ENCODE results near the gene CHADL. TPM values are rescaled to one million over a fixed set of nuclear protein-coding genes. Genes with fewer than 3 reads are reported as not detected.

Gene CHADL
- total RNA-seq, 1 experiment from 2014 or later, result 0.11 TPM

- Histone ChIP-seq H3K27me3 (replicated peaks) (no peaks in the 10 kb centered on the region), H3K4me3 (no peak overlapping the region), H3K9me3 (replicated peaks) (no peaks in the 10 kb centered on the region), H3K36me3 (peaks cover 90% of the 10 kb centered on the region), H3K27ac (no peak overlapping the region), H3K4me1 (replicated peaks) (peaks cover 4% of the 10 kb centered on the region)
- no peak for DNase-seq (ENCODE audit: low read depth in 1 of 2, low spot score in 2 of 2)
Observed at GRCh38 chr22:41248314-41248713, 7.6 kb upstream of the CHADL start.

GRCh38 chr22:41247703-41248102 lies 7.0 kb upstream of the CHADL start:
- H3K9me3 ChIP-seq (replicated peaks), result no peaks in the 10 kb centered on the region
- no peak overlapping the region for H3K27ac ChIP-seq
- no peaks in the 10 kb centered on the region for H3K27me3 ChIP-seq (replicated peaks)
- no peak for DNase-seq (ENCODE audit: low read depth in 1 of 2, low spot score in 2 of 2)
- H3K4me3 ChIP-seq, result no peak overlapping the region
- peaks cover 10% of the 10 kb centered on the region for H3K4me1 ChIP-seq (replicated peaks)
- H3K36me3 ChIP-seq, result peaks cover 87% of the 10 kb centered on the region

DNA sequence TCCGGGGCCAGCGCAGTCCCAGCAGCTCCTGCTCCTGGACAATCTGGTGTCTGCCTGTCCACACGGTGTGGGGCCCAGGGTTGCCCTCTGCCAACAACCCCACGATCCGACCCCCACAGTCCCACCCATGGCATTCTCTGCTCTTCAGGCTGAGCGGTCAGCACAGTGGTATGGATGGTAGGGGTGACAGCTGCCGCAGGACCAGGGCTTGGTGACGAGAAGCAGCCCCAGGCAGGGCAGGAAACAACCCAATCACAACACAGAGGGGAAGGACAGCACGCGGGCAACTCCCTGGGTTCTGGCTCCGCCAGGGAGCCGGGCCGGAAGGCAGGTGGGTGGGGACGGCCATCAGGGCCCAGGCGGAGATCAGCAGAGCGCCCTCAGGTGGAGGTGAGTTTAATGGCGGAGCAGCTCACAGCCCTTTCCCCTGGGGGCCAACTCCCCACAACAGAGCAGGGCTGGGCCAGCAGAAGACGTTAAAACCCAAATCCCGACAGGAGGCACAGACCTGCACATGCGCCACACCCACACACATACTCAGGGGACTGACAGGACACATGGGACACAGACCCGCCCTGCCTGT lies 5.3 kb upstream of the CHADL start:
- Histone ChIP-seq H3K4me1 (replicated peaks) (peaks cover 15% of the 10 kb centered on the region), H3K27ac (no peak overlapping the region), H3K36me3 (peaks cover 71% of the 10 kb centered on the region), H3K4me3 (no peak overlapping the region), H3K27me3 (replicated peaks) (no peaks in the 10 kb centered on the region), H3K9me3 (replicated peaks) (no peaks in the 10 kb centered on the region)
- no peak for DNase-seq (ENCODE audit: low read depth in 1 of 2, low spot score in 2 of 2)

- Histone ChIP-seq H3K27me3 (replicated peaks) (no peaks in the 10 kb centered on the region), H3K4me1 (replicated peaks) (peaks cover 15% of the 10 kb centered on the region), H3K9me3 (replicated peaks) (no peaks in the 10 kb centered on the region), H3K36me3 (peaks cover 45% of the 10 kb centered on the region), H3K4me3 (no peak overlapping the region), H3K27ac (no peak overlapping the region)
- DNase-seq (ENCODE audit: low read depth in 1 of 2, low spot score in 2 of 2), result peak in 1 of 2 experiments; percentile 44
Observed at GRCh38 chr22:41243361-41243760, 2.6 kb upstream of the CHADL start.

DNA sequence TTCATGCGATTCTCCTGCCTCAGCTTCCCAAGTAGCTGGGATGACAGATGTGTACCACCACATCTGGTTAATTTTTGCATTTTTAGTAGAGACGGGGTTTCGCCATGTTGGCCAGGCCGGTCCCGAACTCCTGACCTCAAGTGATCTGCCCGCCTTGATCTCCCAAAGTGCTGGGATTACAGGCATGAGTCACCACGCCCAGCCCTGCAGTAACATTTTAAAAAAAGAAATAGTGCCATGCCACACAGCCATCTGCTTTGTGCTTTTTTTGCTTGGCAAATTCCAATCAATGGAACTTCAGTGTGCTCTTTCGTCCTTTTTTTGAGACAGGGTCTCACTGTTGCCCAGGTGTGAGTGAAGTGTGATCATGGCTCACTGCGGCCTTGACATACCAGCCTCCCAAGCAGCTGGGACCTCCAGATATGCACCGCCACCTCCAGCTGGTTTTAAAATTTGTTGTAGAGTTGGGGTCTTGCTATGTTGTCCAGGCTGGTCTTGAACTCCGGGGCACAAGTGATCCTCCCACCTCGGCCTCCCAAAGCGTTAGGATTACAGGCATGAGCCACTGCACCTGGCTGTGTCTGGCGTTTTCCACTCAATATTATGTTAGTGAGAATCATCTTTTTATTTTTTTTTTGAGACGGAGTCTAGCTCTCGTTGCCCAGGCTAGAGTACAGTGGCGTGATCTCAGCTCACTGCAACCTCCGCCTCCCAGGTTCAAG lies 1.8 kb upstream of the CHADL start:
- peak in 1 of 2 experiments; percentile 25 for DNase-seq (ENCODE audit: low read depth in 1 of 2, low spot score in 2 of 2)
- no peaks in the 10 kb centered on the region for H3K27me3 ChIP-seq (replicated peaks)
- no peaks in the 10 kb centered on the region for H3K9me3 ChIP-seq (replicated peaks)
- H3K4me1 ChIP-seq (replicated peaks), result peaks cover 23% of the 10 kb centered on the region
- no peak overlapping the region for H3K4me3 ChIP-seq
- no peak overlapping the region for H3K27ac ChIP-seq
- H3K36me3 ChIP-seq, result peaks cover 37% of the 10 kb centered on the region

DNA sequence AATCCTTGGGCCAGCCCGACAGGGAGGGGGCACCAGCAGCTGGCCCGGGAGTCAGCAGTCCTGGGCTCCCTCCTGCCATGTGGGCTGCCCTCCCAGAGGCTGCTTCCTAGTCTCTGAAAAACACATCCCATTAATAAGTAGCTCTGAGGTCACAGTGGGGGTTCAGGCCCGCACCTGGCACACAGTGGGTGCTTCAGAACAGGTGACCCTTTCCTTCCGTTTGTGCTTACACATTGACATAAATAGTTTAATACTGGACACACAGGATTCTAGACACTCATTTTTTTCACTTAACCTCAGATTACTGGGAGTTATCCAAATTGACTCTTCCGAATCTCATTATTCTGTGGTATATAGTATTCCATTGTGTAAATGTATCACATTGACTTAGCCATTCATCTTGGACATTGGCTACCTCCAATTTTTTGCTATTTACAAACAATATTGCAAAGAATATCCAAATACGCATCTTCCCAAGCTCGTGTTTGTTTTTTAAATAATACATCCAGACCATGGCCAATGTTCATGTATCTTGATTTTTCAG lies 474 bp upstream of the CHADL start:
- Histone ChIP-seq H3K9me3 (replicated peaks) (no peaks in the 10 kb centered on the region), H3K4me3 (no peak overlapping the region), H3K27me3 (replicated peaks) (no peaks in the 10 kb centered on the region), H3K4me1 (replicated peaks) (peaks cover 26% of the 10 kb centered on the region), H3K27ac (no peak overlapping the region), H3K36me3 (peaks cover 23% of the 10 kb centered on the region)
- no peak for DNase-seq (ENCODE audit: low read depth in 1 of 2, low spot score in 2 of 2)

DNA sequence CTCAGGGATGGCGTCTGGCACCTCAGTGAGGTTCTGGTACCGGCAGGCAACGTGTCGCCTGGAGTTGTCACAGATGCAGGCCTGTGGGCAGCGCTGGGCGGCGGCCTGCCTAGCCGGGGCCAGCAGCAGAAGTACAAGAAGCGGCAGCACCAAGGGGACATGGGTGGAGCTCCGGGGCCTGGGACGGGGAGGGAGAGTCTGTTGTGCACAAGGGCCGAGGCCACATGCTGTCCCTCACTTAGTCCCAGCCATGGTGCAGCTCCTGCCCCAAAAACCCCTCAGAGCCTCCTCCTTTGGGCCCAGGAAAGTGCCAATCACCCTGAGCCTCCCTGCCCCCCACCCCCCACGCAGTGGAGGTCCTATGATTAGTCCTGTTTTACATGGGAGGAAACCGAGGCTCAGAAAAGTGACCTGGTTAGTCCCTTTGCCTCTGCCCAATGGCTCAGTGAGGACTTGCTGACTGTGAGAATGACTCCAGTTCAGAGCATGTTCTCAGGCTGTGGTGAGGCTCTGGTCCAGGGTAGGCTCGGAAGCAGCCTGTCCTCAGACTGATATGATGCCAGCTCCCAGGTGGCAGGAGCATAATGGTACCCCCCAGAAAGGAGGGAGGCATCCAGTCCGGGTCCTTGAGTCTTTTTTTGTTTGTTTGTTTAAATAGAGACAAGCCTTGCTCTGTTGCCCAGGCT lies 1.1 kb downstream of the CHADL start:
- Histone ChIP-seq H3K9me3 (replicated peaks) (no peaks in the 10 kb centered on the region), H3K4me1 (replicated peaks) (peaks cover 26% of the 10 kb centered on the region), H3K4me3 (no peak overlapping the region), H3K27me3 (replicated peaks) (no peaks in the 10 kb centered on the region), H3K27ac (no peak overlapping the region), H3K36me3 (0 out of 2 replicates have a peak, but pooled peaks cover 9% of the 10 kb centered on the region)
- DNase-seq (ENCODE audit: low read depth in 1 of 2, low spot score in 2 of 2), result no peak

GRCh38 chr22:41238570-41239442 lies 1.9 kb downstream of the CHADL start:
- peaks cover 26% of the 10 kb centered on the region for H3K4me1 ChIP-seq (replicated peaks)
- no peaks in the 10 kb centered on the region for H3K27me3 ChIP-seq (replicated peaks)
- H3K9me3 ChIP-seq (replicated peaks), result no peaks in the 10 kb centered on the region
- no peak overlapping the region for H3K27ac ChIP-seq
- no peak overlapping the region for H3K4me3 ChIP-seq
- H3K36me3 ChIP-seq, result 0 out of 2 replicates have a peak, but pooled peaks cover 5% of the 10 kb centered on the region
- no peak for DNase-seq (ENCODE audit: low read depth in 1 of 2, low spot score in 2 of 2)

- Histone ChIP-seq H3K27me3 (replicated peaks) (no peaks in the 10 kb centered on the region), H3K9me3 (replicated peaks) (no peaks in the 10 kb centered on the region), H3K36me3 (0 out of 2 replicates have a peak, but pooled peaks cover 4% of the 10 kb centered on the region), H3K27ac (no peak overlapping the region), H3K4me1 (replicated peaks) (peaks cover 19% of the 10 kb centered on the region), H3K4me3 (peak overlapping the region; percentile 36)
- no peak for DNase-seq (ENCODE audit: low read depth in 1 of 2, low spot score in 2 of 2)
Observed at GRCh38 chr22:41237707-41238569, 2.8 kb downstream of the CHADL start.

GRCh38 chr22:41237036-41237706 lies 3.6 kb downstream of the CHADL start:
- H3K4me1 ChIP-seq (replicated peaks), result peaks cover 11% of the 10 kb centered on the region
- H3K36me3 ChIP-seq, result no peaks in the 10 kb centered on the region
- H3K27ac ChIP-seq, result no peak overlapping the region
- peak overlapping the region; percentile 36 for H3K4me3 ChIP-seq
- no peaks in the 10 kb centered on the region for H3K9me3 ChIP-seq (replicated peaks)
- H3K27me3 ChIP-seq (replicated peaks), result no peaks in the 10 kb centered on the region
- DNase-seq (ENCODE audit: low read depth in 1 of 2, low spot score in 2 of 2), result no peak

GRCh38 chr22:41234815-41235695 lies 5.7 kb downstream of the CHADL start:
- H3K27me3 ChIP-seq (replicated peaks), result no peaks in the 10 kb centered on the region

More at GRCh38 chr22:41234815-41235695, 5.7 kb downstream of the CHADL start:
- Histone ChIP-seq H3K27ac (no peak overlapping the region), H3K4me1 (replicated peaks) (peaks cover 11% of the 10 kb centered on the region), H3K36me3 (peaks cover 3% of the 10 kb centered on the region; the same call in 1 of the 2 replicates), H3K9me3 (replicated peaks) (no peaks in the 10 kb centered on the region), H3K4me3 (no peak overlapping the region)
- DNase-seq (ENCODE audit: low read depth in 1 of 2, low spot score in 2 of 2), result no peak
